WTC11 (cell line): Measurements from ENCODE around the gene HHIPL2. TPM values are rescaled to one million over a fixed set of nuclear protein-coding genes. Genes with fewer than 3 reads are reported as not detected.

Experiments used
- ATAC-seq: fragments of 200-7000 bp; cut with Tn5 transposase; 2 replicates; pipeline ENCODE4 v1.10.0; 2021; ENCODE audit warnings: mild to moderate bottlenecking, moderate library complexity
- CTCF ChIA-PET: fragments of 300-600 bp; sonication (Branson Sonifier 250); formaldehyde crosslinking; loops from one replicate; lab custom pipeline; 2021; ENCODE audit warnings: antibody characterized with exemption; lab: Charles Lee
- POLR2A ChIA-PET: fragments of 350-600 bp; sonication (Branson Sonifier 250); formaldehyde crosslinking; loops from one replicate; lab custom pipeline; 2021; ENCODE audit warnings: antibody characterized with exemption; lab: Charles Lee
- DNase-seq: peaks from one replicate; pipeline ENCODE4 v3.0.0; 2021; ENCODE audit warnings: low spot score
- H3K27ac Mint-ChIP-seq: 2 replicates; pipeline ENCODE4 v1.8.0; 2021; ENCODE audit warnings: mixed read lengths
- H3K27me3 Mint-ChIP-seq: 2 replicates; pipeline ENCODE4 v1.8.0; 2021; ENCODE audit warnings: low read depth, mild to moderate bottlenecking, moderate library complexity, mixed read lengths
- H3K36me3 Mint-ChIP-seq: 2 replicates; pipeline ENCODE4 v1.8.0; 2021; ENCODE audit warnings: mixed read lengths
- H3K4me1 Mint-ChIP-seq: 2 replicates; pipeline ENCODE4 v1.8.0; 2022; ENCODE audit warnings: mixed read lengths
- H3K4me3 Mint-ChIP-seq: 2 replicates; pipeline ENCODE4 v1.8.0; 2021; ENCODE audit warnings: mild to moderate bottlenecking, moderate library complexity, mixed read lengths
- H3K9me3 Mint-ChIP-seq: 2 replicates; pipeline ENCODE4 v1.8.0; 2021; ENCODE audit warnings: mixed read lengths
- CBFB ChIP-seq: sonication (generic); formaldehyde crosslinking; IDR thresholded peaks from 2 replicates; pipeline ENCODE4 v1.8.1; 2022; ENCODE audit warnings: mild to moderate bottlenecking, low read depth, missing genetic modification reagents
- CREB1 ChIP-seq: sonication (generic); formaldehyde crosslinking; IDR thresholded peaks from 2 replicates; pipeline ENCODE4 v1.8.0; 2023; ENCODE audit warnings: mild to moderate bottlenecking, missing genetic modification reagents
- FOXP1 ChIP-seq: sonication (generic); formaldehyde crosslinking; IDR thresholded peaks from 2 replicates; pipeline ENCODE4 v1.8.0; 2022; ENCODE audit warnings: missing genetic modification reagents, mild to moderate bottlenecking, moderate library complexity, borderline replicate concordance
- FOXP4 ChIP-seq: sonication (generic); formaldehyde crosslinking; IDR thresholded peaks from 2 replicates; pipeline ENCODE4 v1.8.0; 2022; ENCODE audit warnings: mild to moderate bottlenecking, missing genetic modification reagents
- GTF2I ChIP-seq: fragments of 250-450 bp; sonication (Bioruptor Pico); conservative IDR thresholded peaks from 2 replicates; pipeline ENCODE4 v1.4.0; 2021; ENCODE audit warnings: mild to moderate bottlenecking
- IRF2 ChIP-seq: sonication (generic); formaldehyde crosslinking; IDR thresholded peaks from 2 replicates; pipeline ENCODE4 v1.8.0; 2022; ENCODE audit warnings: low read depth, missing genetic modification reagents, borderline replicate concordance
- JAZF1 ChIP-seq: fragments of 250-450 bp; sonication (Bioruptor Pico); IDR thresholded peaks from 2 replicates; pipeline ENCODE4 v1.9.0; 2021; ENCODE audit warnings: moderate library complexity, mild to moderate bottlenecking, inconsistent platforms
- NR3C1 ChIP-seq: sonication (generic); formaldehyde crosslinking; conservative IDR thresholded peaks from 2 replicates; pipeline ENCODE4 v1.8.1; 2023; ENCODE audit warnings: low read depth, mild to moderate bottlenecking, missing genetic modification reagents
- OVOL2 ChIP-seq: fragments of 250-450 bp; sonication (Bioruptor Pico); IDR thresholded peaks from 2 replicates; pipeline ENCODE4 v1.9.0; 2021; ENCODE audit warnings: mild to moderate bottlenecking, borderline replicate concordance
- PRDM15 ChIP-seq: sonication (generic); formaldehyde crosslinking; IDR thresholded peaks from 2 replicates; pipeline ENCODE4 v1.8.0; 2022; ENCODE audit warnings: missing genetic modification reagents
- STAT6 ChIP-seq: sonication (generic); formaldehyde crosslinking; conservative IDR thresholded peaks from 2 replicates; pipeline ENCODE4 v1.8.1; 2023; ENCODE audit warnings: mild to moderate bottlenecking, low read depth, missing genetic modification reagents, moderate library complexity
- TP53 ChIP-seq: sonication (generic); formaldehyde crosslinking; IDR thresholded peaks from 2 replicates; pipeline ENCODE4 v1.8.1; 2023; ENCODE audit warnings: mild to moderate bottlenecking, missing genetic modification reagents
- USF1 ChIP-seq: sonication (generic); formaldehyde crosslinking; IDR thresholded peaks from 2 replicates; pipeline ENCODE4 v1.8.0; 2022; ENCODE audit warnings: mild to moderate bottlenecking, missing genetic modification reagents
- USF2 ChIP-seq: sonication (generic); formaldehyde crosslinking; IDR thresholded peaks from 2 replicates; pipeline ENCODE4 v1.8.1; 2023; ENCODE audit warnings: mild to moderate bottlenecking, missing genetic modification reagents, moderate library complexity
- ZNF138 ChIP-seq: sonication (generic); formaldehyde crosslinking; conservative IDR thresholded peaks from 2 replicates; pipeline ENCODE4 v1.8.1; 2022; ENCODE audit warnings: mild to moderate bottlenecking, moderate library complexity, missing genetic modification reagents
- total RNA-seq: library from RNA; stranded (reverse); gene quantifications from 3 replicates; pipeline ENCODE4 v1.2.3, GENCODE V29; 2021
- TF ChIP-seq, protein P1 (sequence below): sonication (generic); formaldehyde crosslinking; IDR thresholded peaks from 2 replicates; pipeline ENCODE4 v1.8.1; 2022; ENCODE audit warnings: low read depth, missing genetic modification reagents, borderline replicate concordance

HHIPL2 gene
- total RNA-seq, 1 experiment from 2014 or later = 0.11 TPM

GRCh38 chr1:222579316-222579715 is 31.4 kb upstream of the HHIPL2 start:
- Mint-ChIP-seq H3K27ac (no peak overlapping the region), H3K4me3 (no peak overlapping the region), H3K36me3 (peaks cover 39% of the 10 kb centered on the region), H3K27me3 (no peaks in the 10 kb centered on the region), H3K9me3 (no peaks in the 10 kb centered on the region), H3K4me1 (no peaks in the 10 kb centered on the region)
- ATAC-seq (no peak), DNase-seq (no peak)
- ChIA-PET POLR2A (no interaction called here), CTCF (no interaction called here)
- TF ChIP-seq IRF2 (CRISPR knock-in tag) (no peak), JAZF1 (CRISPR knock-in tag) (no peak), CBFB (CRISPR knock-in tag) (no peak), STAT6 (CRISPR knock-in tag) (no peak), PRDM15 (CRISPR knock-in tag) (no peak), FOXP1 (CRISPR knock-in tag) (no peak), OVOL2 (CRISPR knock-in tag) (no peak), USF1 (CRISPR knock-in tag) (no peak), NR3C1 (no peak), FOXP4 (no peak), GTF2I (no peak), USF2 (CRISPR knock-in tag) (no peak), ZNF138 (no peak), CREB1 (CRISPR knock-in tag) (no peak), TP53 (CRISPR knock-in tag) (no peak)
- TF ChIP-seq, protein P1, sequence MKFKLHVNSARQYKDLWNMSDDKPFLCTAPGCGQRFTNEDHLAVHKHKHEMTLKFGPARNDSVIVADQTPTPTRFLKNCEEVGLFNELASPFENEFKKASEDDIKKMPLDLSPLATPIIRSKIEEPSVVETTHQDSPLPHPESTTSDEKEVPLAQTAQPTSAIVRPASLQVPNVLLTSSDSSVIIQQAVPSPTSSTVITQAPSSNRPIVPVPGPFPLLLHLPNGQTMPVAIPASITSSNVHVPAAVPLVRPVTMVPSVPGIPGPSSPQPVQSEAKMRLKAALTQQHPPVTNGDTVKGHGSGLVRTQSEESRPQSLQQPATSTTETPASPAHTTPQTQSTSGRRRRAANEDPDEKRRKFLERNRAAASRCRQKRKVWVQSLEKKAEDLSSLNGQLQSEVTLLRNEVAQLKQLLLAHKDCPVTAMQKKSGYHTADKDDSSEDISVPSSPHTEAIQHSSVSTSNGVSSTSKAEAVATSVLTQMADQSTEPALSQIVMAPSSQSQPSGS = no peak
